ENCODE measurements around the gene RPS6KA2. TPM values are rescaled to one million over a fixed set of nuclear protein-coding genes. Genes with fewer than 3 reads are reported as not detected.
A peak's percentile ranks its signal among the peaks of the same experiment; 100 is the strongest.

RPS6KA2 gene
- total RNA-seq, result 10 to 100 TPM in 1 of 2 donors, 1 to 10 TPM in 1; 7.8 to 13.6 TPM

- intact Hi-C loops (cut with DNase I), result no loop called here
- Histone ChIP-seq H3K27me3 (no peaks in the 10 kb centered on the region), H3K4me1 (peaks cover 6% of the 10 kb centered on the region), H3K27ac (peak within 1 kb of the TSS; percentile 79), H3K9ac (ENCODE audit: low read depth in 2 of 2, low read length in 2 of 2) (peak within 1 kb of the TSS; percentile 69 to 74), H3K9me3 (no peaks in the 10 kb centered on the region), H3K36me3 (no peaks in the 10 kb centered on the region), H3K4me3 (peak within 1 kb of the TSS; percentile 85)
- DNase-seq, result peak; percentile 100
- TF ChIP-seq CTCF (IDR thresholded peaks at IDR 0.05), result no peak
Measured at GRCh38 chr6:166627033-166627874, at the start of gene RPS6KA2. Gene RPS6KA2, minus strand, starts transcription at chr6:166627251. Its CDS starts 232 bp downstream, at chr6:166627019.

- TF ChIP-seq CTCF (IDR thresholded peaks at IDR 0.05), result no peak
- no peak for DNase-seq
- Histone ChIP-seq H3K27me3 (no peaks in the 10 kb centered on the region), H3K27ac (no peak overlapping the region), H3K36me3 (no peaks in the 10 kb centered on the region), H3K9me3 (no peaks in the 10 kb centered on the region), H3K9ac (ENCODE audit: low read depth in 2 of 2, low read length in 2 of 2) (no peak overlapping the region), H3K4me1 (no peaks in the 10 kb centered on the region), H3K4me3 (no peak overlapping the region)
- intact Hi-C loops (cut with DNase I), result no loop called here
Measured at GRCh38 chr6:166676270-166676860, 49.3 kb upstream of the RPS6KA2 start.

GRCh38 chr6:166675736-166676135 is 48.7 kb upstream of the RPS6KA2 start:
- Histone ChIP-seq H3K4me3 (no peak overlapping the region), H3K27me3 (no peaks in the 10 kb centered on the region), H3K27ac (no peak overlapping the region), H3K4me1 (no peaks in the 10 kb centered on the region), H3K9ac (ENCODE audit: low read depth in 2 of 2, low read length in 2 of 2) (no peak overlapping the region), H3K9me3 (no peaks in the 10 kb centered on the region), H3K36me3 (no peaks in the 10 kb centered on the region)
- no peak for TF ChIP-seq CTCF (IDR thresholded peaks at IDR 0.05)
- intact Hi-C loops (cut with DNase I), result no loop called here
- DNase-seq, result no peak

GRCh38 chr6:166673309-166673708 is 46.3 kb upstream of the RPS6KA2 start:
- Histone ChIP-seq H3K4me1 (no peaks in the 10 kb centered on the region), H3K4me3 (no peak overlapping the region), H3K27ac (no peak overlapping the region), H3K9ac (ENCODE audit: low read depth in 2 of 2, low read length in 2 of 2) (no peak overlapping the region), H3K27me3 (no peaks in the 10 kb centered on the region), H3K36me3 (no peaks in the 10 kb centered on the region), H3K9me3 (no peaks in the 10 kb centered on the region)
- intact Hi-C loops (cut with DNase I), result no loop called here
- DNase-seq, result no peak
- TF ChIP-seq CTCF (IDR thresholded peaks at IDR 0.05), result no peak

- Histone ChIP-seq H3K9ac (ENCODE audit: low read depth in 2 of 2, low read length in 2 of 2) (no peak overlapping the region), H3K4me3 (no peak overlapping the region), H3K4me1 (no peaks in the 10 kb centered on the region), H3K27ac (no peak overlapping the region), H3K27me3 (no peaks in the 10 kb centered on the region), H3K36me3 (no peaks in the 10 kb centered on the region), H3K9me3 (no peaks in the 10 kb centered on the region)
- intact Hi-C loops (cut with DNase I), result no loop called here
- DNase-seq, result no peak
- TF ChIP-seq CTCF (IDR thresholded peaks at IDR 0.05), result no peak
Measured at GRCh38 chr6:166672624-166673206, 45.7 kb upstream of the RPS6KA2 start.

All from colonic mucosa (tissue), 4 donors.